K562 (cell line): ENCODE measurements around the gene UHMK1. TPM values are rescaled to one million over a fixed set of nuclear protein-coding genes. Genes with fewer than 3 reads are reported as not detected.

ENCODE experiments used
- FOSL1 ChIP-seq: fragments of 200-800 bp; sonication (Bioruptor generic); conservative IDR thresholded peaks from 2 replicates; pipeline ENCODE4 v1.6.1; 2016; ENCODE audit warnings: missing genetic modification characterization, missing compliant biosample characterization
- HCFC1 ChIP-seq: IDR thresholded peaks from 2 replicates; pipeline ENCODE4 v1.6.1; 2012; ENCODE audit warnings: low read depth, low read length, improper control_type of control experiment
- HDAC1 ChIP-seq, 2 experiments: fragments of 450-650 bp; IDR thresholded peaks; 2 replicates each; pipeline ENCODE4 v1.6.1; 2016 to 2017; ENCODE audit warnings: inconsistent platforms in 1 of 2, mild to moderate bottlenecking in 1 of 2, moderate library complexity in 1 of 2
- JUND ChIP-seq, 2 experiments: IDR thresholded peaks; 2 replicates in 1 of 2; 3 replicates in 1 of 2; pipeline ENCODE4 v1.6.1; 2011; ENCODE audit warnings: borderline replicate concordance in 2 of 2, low read depth in 2 of 2, low read length in 2 of 2, improper control_type of control experiment in 1 of 2, missing biosample characterization in 1 of 2, missing genetic modification characterization in 1 of 2, missing genetic modification reagents in 1 of 2
- MYC ChIP-seq, 2 experiments: fragments of 250-450 bp in 1 of 2; sonication (Bioruptor Pico) in 1 of 2; IDR thresholded peaks; 2 replicates each; pipeline versions ENCODE4 v1.5.1 to v1.6.1; 2012 to 2021; ENCODE audit warnings: low read depth in 2 of 2, borderline replicate concordance in 1 of 2, improper control_type of control experiment in 1 of 2, low read length in 1 of 2, mild to moderate bottlenecking in 1 of 2, moderate library complexity in 1 of 2
- NR2C2 ChIP-seq, 2 experiments: fragments of 200-800 bp in 1 of 2; sonication (Bioruptor generic) in 1 of 2; sonication (generic) in 1 of 2; formaldehyde crosslinking in 1 of 2; IDR thresholded peaks; 2 replicates each; pipeline versions ENCODE4 v1.6.1 to v1.8.0; 2016 to 2022; ENCODE audit warnings: mild to moderate bottlenecking in 1 of 2, missing compliant biosample characterization in 1 of 2, missing genetic modification characterization in 1 of 2, missing genetic modification reagents in 1 of 2
- POLR2G ChIP-seq: fragments of 200-400 bp; formaldehyde crosslinking; IDR thresholded peaks from 2 replicates; pipeline ENCODE4 v1.6.1; 2017; ENCODE audit warnings: low read depth, mild to moderate bottlenecking, antibody characterized with exemption, low read length, moderate library complexity
- STAT6 ChIP-seq: sonication (generic); formaldehyde crosslinking; IDR thresholded peaks from 2 replicates; pipeline ENCODE4 v1.8.1; 2023; ENCODE audit warnings: mild to moderate bottlenecking, missing genetic modification reagents
- TCF7 ChIP-seq: sonication (generic); IDR thresholded peaks from 2 replicates; pipeline ENCODE4 v1.6.1; 2016; ENCODE audit warnings: antibody characterized with exemption, borderline replicate concordance
- U2AF2 ChIP-seq: fragments of 200-400 bp; formaldehyde crosslinking; optimal IDR thresholded peaks from 2 replicates; pipeline ENCODE3; 2017; ENCODE audit warnings: low read depth, mild to moderate bottlenecking, low read length
- ZBTB2 ChIP-seq: fragments of 450-650 bp; IDR thresholded peaks from 2 replicates; pipeline ENCODE4 v1.6.1; 2016; ENCODE audit warnings: antibody characterized with exemption
- ZC3H4 ChIP-seq: sonication (generic); formaldehyde crosslinking; IDR thresholded peaks from 2 replicates; pipeline ENCODE4 v1.9.0; 2021; ENCODE audit warnings: missing genetic modification reagents, borderline replicate concordance
- ZFP36 ChIP-seq: fragments of 150-350 bp; IDR thresholded peaks from 2 replicates; pipeline ENCODE4 v1.6.1; 2018; ENCODE audit warnings: low read length, low read depth; ENCODE audit not compliant: partially characterized antibody
- ZNF133 ChIP-seq: fragments of 250-450 bp; sonication (Bioruptor Pico); IDR thresholded peaks from 2 replicates; pipeline ENCODE4 v1.4.0; 2020; ENCODE audit warnings: mild to moderate bottlenecking
- ZNF512 ChIP-seq: IDR thresholded peaks from 2 replicates; pipeline ENCODE4 v1.6.1; 2016; ENCODE audit warnings: missing genetic modification characterization, missing compliant biosample characterization
- polyA plus RNA-seq, 8 experiments: library from polyadenylated mRNA; depleted of rRNA in 4 of 8; stranded (reverse) in 5 of 8; unstranded in 3 of 8; fragments of >200 nt; fragmentation: Nextera tagmentation in 2 of 8; fragmentation: Illumina TruSeq in 1 of 8; extraction: Ambion mirVana in 2 of 8; extraction: Trizol in 1 of 8; gene quantifications; 2 replicates each; pipeline versions ENCODE4 v1.2.1 to v1.2.3, GENCODE V29; 2011 to 2014; ENCODE audit warnings: inconsistent platforms in 1 of 8, missing spikeins in 1 of 8
- total RNA-seq, 7 experiments: library from RNA; depleted of rRNA in 6 of 7; stranded (reverse); fragments of >200 nt in 6 of 7; fragmentation: Illumina TruSeq in 2 of 7; extraction: Trizol in 2 of 7; gene quantifications; 2 replicates each; pipeline versions ENCODE4 v1.2.1 to v1.2.3, GENCODE V29; 2011 to 2021; ENCODE audit warnings: low replicate concordance in 1 of 7
- TF ChIP-seq, protein P1 (sequence below): fragments of 450-650 bp; formaldehyde crosslinking; conservative IDR thresholded peaks from 2 replicates; pipeline ENCODE4 v1.4.0; 2022; ENCODE audit warnings: mild to moderate bottlenecking, missing genetic modification characterization

Gene UHMK1
- total and polyA plus RNA-seq, 9 of the 15 experiments (the other 6 are each of a cell fraction or from before 2014, with no cell fraction given): 13.1 to 72.4 (median 38.3) TPM

GRCh38 chr1:162561037-162561615, 63.5 kb downstream of the UHMK1 start (continued):
- peak; percentile 42; the same call in 1 of the 2 replicates for TF ChIP-seq JUND (IDR thresholded peaks at IDR 0.05; ENCODE audit: borderline replicate concordance, low read depth, low read length)
- no peak; the same call in 2 of the 3 replicates for TF ChIP-seq JUND (tag; IDR thresholded peaks at IDR 0.05; ENCODE audit: borderline replicate concordance, low read depth, low read length)
- TF ChIP-seq HCFC1: 0 out of 2 replicates have a peak, but pooled peaks have one; percentile 29
- TF ChIP-seq FOSL1 (tag): peak; percentile 78
- no peak for TF ChIP-seq ZNF133 (CRISPR knock-in tag)
- TF ChIP-seq ZFP36: no peak
- no peak for TF ChIP-seq U2AF2
- TF ChIP-seq ZBTB2: peak; percentile 57; the same call in 1 of the 2 replicates
- 0 out of 2 replicates have a peak, but pooled peaks have one; percentile 76 for TF ChIP-seq POLR2G
- peak in 1 of 2 experiments; percentile 57; a peak in 2 of 4 replicates for TF ChIP-seq HDAC1 (IDR thresholded peaks at IDR 0.05)
- TF ChIP-seq MYC (IDR thresholded peaks at IDR 0.05; ENCODE audit: low read depth, low read length): peak; percentile 12; the same call in 1 of the 2 replicates
- TF ChIP-seq MYC (CRISPR knock-in tag; IDR thresholded peaks at IDR 0.05; ENCODE audit: borderline replicate concordance, low read depth): no peak; the same call in 1 of the 2 replicates
- 0 out of 2 replicates have a peak, but pooled peaks have one; percentile 28 for TF ChIP-seq STAT6
- TF ChIP-seq TCF7: no peak
- TF ChIP-seq, protein P1, sequence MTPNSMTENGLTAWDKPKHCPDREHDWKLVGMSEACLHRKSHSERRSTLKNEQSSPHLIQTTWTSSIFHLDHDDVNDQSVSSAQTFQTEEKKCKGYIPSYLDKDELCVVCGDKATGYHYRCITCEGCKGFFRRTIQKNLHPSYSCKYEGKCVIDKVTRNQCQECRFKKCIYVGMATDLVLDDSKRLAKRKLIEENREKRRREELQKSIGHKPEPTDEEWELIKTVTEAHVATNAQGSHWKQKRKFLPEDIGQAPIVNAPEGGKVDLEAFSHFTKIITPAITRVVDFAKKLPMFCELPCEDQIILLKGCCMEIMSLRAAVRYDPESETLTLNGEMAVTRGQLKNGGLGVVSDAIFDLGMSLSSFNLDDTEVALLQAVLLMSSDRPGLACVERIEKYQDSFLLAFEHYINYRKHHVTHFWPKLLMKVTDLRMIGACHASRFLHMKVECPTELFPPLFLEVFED (CRISPR knock-in tag): 0 out of 2 replicates have a peak, but pooled peaks have one; percentile 48
- no peak for TF ChIP-seq NR2C2 (CRISPR knock-in tag; IDR thresholded peaks at IDR 0.05)
- TF ChIP-seq NR2C2 (tag; IDR thresholded peaks at IDR 0.05): no peak; the same call in none of the 2 replicates
- no peak for TF ChIP-seq ZC3H4 (CRISPR knock-in tag)
- no peak for TF ChIP-seq ZNF512 (tag)
